Lower lobe of right lung (tissue), 2 donors: Measurements from ENCODE around the gene TTN. TPM values are rescaled to one million over a fixed set of nuclear protein-coding genes. Genes with fewer than 3 reads are reported as not detected.

Experiments used
- ATAC-seq, 2 donors: fragments of 200-7000 bp; cut with Tn5 transposase; one replicate each; pipeline ENCODE4 v1.9.1; 2020 to 2022; ENCODE audit warnings: mild to moderate bottlenecking in 2 of 2, moderate library complexity in 2 of 2
- DNase-seq: peaks from one replicate; pipeline ENCODE4 v3.0.0-alpha.2; 2020
- H3K27ac ChIP-seq: fragments of 200-600 bp; one replicate; pipeline ENCODE4 v1.8.0; 2022
- H3K27me3 ChIP-seq: fragments of 200-600 bp; one replicate; pipeline ENCODE4 v1.8.0; 2022; ENCODE audit warnings: low read depth
- H3K36me3 ChIP-seq: fragments of 200-600 bp; one replicate; pipeline ENCODE4 v1.8.0; 2022; ENCODE audit warnings: mild to moderate bottlenecking
- H3K4me1 ChIP-seq: fragments of 200-600 bp; one replicate; pipeline ENCODE4 v1.8.0; 2022
- H3K4me3 ChIP-seq: fragments of 200-600 bp; one replicate; pipeline ENCODE4 v1.8.0; 2022; ENCODE audit warnings: mild to moderate bottlenecking
- H3K9me3 ChIP-seq: fragments of 200-600 bp; one replicate; pipeline ENCODE4 v1.8.0; 2022
- CTCF ChIP-seq: fragments of 200-600 bp; IDR thresholded peaks from one replicate; pipeline ENCODE4 v1.8.0; 2022; ENCODE audit warnings: antibody characterized with exemption, mild to moderate bottlenecking
- intact Hi-C: fragments of 100-400 bp; cut with DNase I; formaldehyde crosslinking; loops from one replicate; pipeline ENCODE4 v1.11.0; 2022
- total RNA-seq: library from RNA; stranded (reverse); fragmentation: NEBNext Ultra II Directional; extraction: Animal tissue kit (Norgen Biotek cat#: 25700); gene quantifications from one replicate; pipeline ENCODE4 v1.2.1, GENCODE V29; 2021
- donor health status: DM: no; HTN: yes; CAD: no; lungs with severe emphysema.

The TTN gene
- total RNA-seq, 1 donor from 2014 or later: 40.3 TPM

DNA sequence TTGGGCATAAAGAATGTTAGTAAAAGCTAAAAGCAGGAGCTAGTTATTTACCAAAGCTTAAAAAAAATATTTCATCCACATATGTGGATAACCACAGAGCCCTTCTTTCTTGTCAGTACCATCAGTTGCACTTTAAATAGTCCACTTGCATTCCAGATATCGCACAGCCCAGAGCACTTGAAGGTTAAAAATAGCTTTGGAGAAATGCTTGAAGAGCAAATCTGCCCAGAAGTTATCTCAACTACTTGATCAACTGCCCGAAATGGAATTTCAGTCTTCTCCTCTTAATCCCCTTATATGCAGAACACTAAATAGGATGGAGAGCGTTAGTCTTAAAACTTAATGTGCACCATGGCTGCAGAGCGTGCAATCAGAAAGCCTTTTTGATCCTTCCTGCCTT is 178.6 kb downstream of the TTN start:
- DNase-seq: no peak
- no peak overlapping the region for H3K27ac ChIP-seq
- no peak overlapping the region for H3K4me3 ChIP-seq
- no peaks in the 10 kb centered on the region for H3K27me3 ChIP-seq
- no peaks in the 10 kb centered on the region for H3K9me3 ChIP-seq
- no peaks in the 10 kb centered on the region for H3K4me1 ChIP-seq
- intact Hi-C loops: no loop called here
- ATAC-seq: peak in 1 of 2 donors; percentile 26
- peaks cover 7% of the 10 kb centered on the region for H3K36me3 ChIP-seq
- TF ChIP-seq CTCF: no peak

GRCh38 chr2:178627401-178627800 is 179.8 kb downstream of the TTN start:
- ATAC-seq (no peak), DNase-seq (no peak)
- Histone ChIP-seq H3K9me3 (no peaks in the 10 kb centered on the region), H3K4me1 (no peaks in the 10 kb centered on the region), H3K27me3 (no peaks in the 10 kb centered on the region), H3K4me3 (no peak overlapping the region), H3K36me3 (no peaks in the 10 kb centered on the region), H3K27ac (no peak overlapping the region)
- no peak for TF ChIP-seq CTCF
- intact Hi-C loops: no loop called here

DNA sequence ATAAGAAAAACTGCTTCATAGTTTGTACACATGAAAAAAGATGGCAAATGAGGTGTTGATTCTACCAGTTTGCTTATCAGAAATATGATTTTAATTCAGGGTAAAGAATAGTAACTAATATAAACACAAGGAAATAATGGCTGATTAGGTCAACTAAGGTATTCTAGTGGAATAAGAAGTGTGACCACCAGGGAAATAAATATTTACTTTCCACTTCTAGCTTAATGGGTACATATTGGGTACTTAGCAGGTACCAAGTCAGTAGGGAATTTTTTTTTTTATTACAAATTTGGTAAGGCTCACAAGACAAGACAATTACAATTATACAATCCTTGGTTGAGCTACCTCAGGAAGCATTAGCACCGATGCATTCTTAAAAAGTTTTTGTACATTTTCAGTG is 191.3 kb downstream of the TTN start:
- Histone ChIP-seq H3K36me3 (peaks cover 33% of the 10 kb centered on the region), H3K9me3 (no peaks in the 10 kb centered on the region), H3K27ac (no peak overlapping the region), H3K4me3 (no peak overlapping the region), H3K4me1 (no peaks in the 10 kb centered on the region), H3K27me3 (no peaks in the 10 kb centered on the region)
- no peak for DNase-seq
- ATAC-seq: peak in 1 of 2 donors; percentile 71
- no peak for TF ChIP-seq CTCF
- intact Hi-C loops: no loop called here

GRCh38 chr2:178602901-178603300 is 204.3 kb downstream of the TTN start:
- DNase-seq: no peak
- no peaks in the 10 kb centered on the region for H3K4me1 ChIP-seq
- no peak overlapping the region for H3K27ac ChIP-seq
- ATAC-seq: no peak
- peaks cover 93% of the 10 kb centered on the region for H3K36me3 ChIP-seq
- H3K9me3 ChIP-seq: no peaks in the 10 kb centered on the region
- H3K27me3 ChIP-seq: no peaks in the 10 kb centered on the region
- TF ChIP-seq CTCF: no peak
- H3K4me3 ChIP-seq: no peak overlapping the region
- intact Hi-C loops: no loop called here

- DNase-seq: no peak
- no peak for ATAC-seq
- H3K27ac ChIP-seq: no peak overlapping the region
- no peak overlapping the region for H3K4me3 ChIP-seq
- intact Hi-C loops: no loop called here
- peaks cover 49% of the 10 kb centered on the region for H3K36me3 ChIP-seq
- no peaks in the 10 kb centered on the region for H3K27me3 ChIP-seq
- no peaks in the 10 kb centered on the region for H3K9me3 ChIP-seq
- TF ChIP-seq CTCF: no peak
- no peaks in the 10 kb centered on the region for H3K4me1 ChIP-seq
Measured at GRCh38 chr2:178592655-178593054, 214.6 kb downstream of the TTN start.

DNA sequence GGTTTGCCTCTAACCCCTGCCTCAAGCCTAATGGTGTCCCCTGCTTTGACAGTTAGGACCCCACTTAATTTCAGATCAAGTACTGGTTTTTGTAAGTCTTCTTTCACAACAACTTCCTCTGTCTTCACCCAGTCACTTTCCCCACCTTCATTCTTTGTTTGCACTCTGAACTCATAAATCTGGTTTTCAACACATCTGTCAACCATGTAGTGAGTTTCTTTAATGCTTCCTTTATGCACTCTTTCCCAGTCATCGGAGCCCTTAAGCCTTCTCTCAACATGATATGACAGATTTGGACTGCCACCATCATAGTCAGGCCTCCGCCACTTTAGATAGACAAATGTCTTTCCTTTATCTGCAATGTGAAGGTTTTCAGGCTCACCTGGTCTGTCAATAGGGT is 217.9 kb downstream of the TTN start:
- Histone ChIP-seq H3K9me3 (no peaks in the 10 kb centered on the region), H3K27ac (no peak overlapping the region), H3K4me1 (no peaks in the 10 kb centered on the region), H3K36me3 (peaks cover 69% of the 10 kb centered on the region), H3K4me3 (no peak overlapping the region), H3K27me3 (no peaks in the 10 kb centered on the region)
- DNase-seq: no peak
- no peak for TF ChIP-seq CTCF
- ATAC-seq: no peak
- intact Hi-C loops: no loop called here
